Common myeloid progenitor, CD34-positive (primary cell): ENCODE measurements around the gene TUBA1A.
"Not testable (repeated sequence)": the region's sequence is repeated elsewhere in the genome, so short reads cannot be mapped to it uniquely, and the experiment has no call there.

ENCODE experiments used
- CTCF ChIA-PET: fragments of 350-600 bp; sonication (Branson Sonifier 250); formaldehyde crosslinking; loops from one replicate; lab custom pipeline; 2021; ENCODE audit warnings: antibody characterized with exemption; lab: Charles Lee
- POLR2A ChIA-PET: fragments of 350-600 bp; sonication (Branson Sonifier 250); formaldehyde crosslinking; loops from one replicate; lab custom pipeline; 2021; ENCODE audit warnings: antibody characterized with exemption; lab: Charles Lee
- DNase-seq, 3 donors: peaks; one replicate each; pipeline versions ENCODE4 v3.0.0 to v3.0.0-alpha.2; 2013
- H3K27ac ChIP-seq, 2 experiments: 1 replicate in 1 of 2; 2 replicates in 1 of 2; pipeline ENCODE4 v1.7.0; 2013; ENCODE audit warnings: inconsistent platforms in 2 of 2, low read length in 2 of 2, mild to moderate bottlenecking in 2 of 2, low read depth in 1 of 2, moderate library complexity in 1 of 2; ENCODE audit not compliant: severe bottlenecking in 2 of 2, insufficient read depth in 1 of 2, poor library complexity in 1 of 2
- H3K27me3 ChIP-seq, 5 experiments: replicated peaks in 2 of 5; 1 replicate in 3 of 5; 2 replicates in 2 of 5; pipeline versions ENCODE4 v1.6.1 to v1.7.0; 2013; ENCODE audit warnings: low read length in 4 of 5, mild to moderate bottlenecking in 2 of 5, moderate library complexity in 2 of 5, inconsistent platforms in 1 of 5; ENCODE audit not compliant: insufficient read depth in 5 of 5, control insufficient read depth in 4 of 5
- H3K36me3 ChIP-seq, 4 experiments: 1 replicate in 2 of 4; 2 replicates in 2 of 4; pipeline versions ENCODE4 v1.6.1 to v1.7.0; 2013; ENCODE audit warnings: low read length in 3 of 4, control low read depth in 1 of 4, mild to moderate bottlenecking in 1 of 4; ENCODE audit not compliant: control insufficient read depth in 4 of 4, insufficient read depth in 4 of 4
- H3K4me1 ChIP-seq, 4 experiments: 1 replicate in 3 of 4; 2 replicates in 1 of 4; pipeline versions ENCODE4 v1.6.1 to v1.7.1; 2013; ENCODE audit warnings: low read length in 3 of 4, mild to moderate bottlenecking in 3 of 4, control low read depth in 1 of 4, inconsistent platforms in 1 of 4, moderate library complexity in 1 of 4; ENCODE audit not compliant: control insufficient read depth in 4 of 4, insufficient read depth in 4 of 4; ENCODE audit errors: control extremely low read depth in 1 of 4
- H3K4me3 ChIP-seq, 7 experiments: 1 replicate in 4 of 7; 2 replicates in 3 of 7; pipeline versions ENCODE4 v1.5.1 to v1.7.0; 2013; ENCODE audit warnings: mild to moderate bottlenecking in 7 of 7, low read length in 6 of 7, moderate library complexity in 6 of 7, inconsistent platforms in 2 of 7, low read depth in 2 of 7, control low read depth in 1 of 7; ENCODE audit not compliant: insufficient read depth in 4 of 7, control insufficient read depth in 1 of 7; ENCODE audit errors: extremely low read depth in 1 of 7
- H3K9me3 ChIP-seq, 5 experiments: 1 replicate in 4 of 5; 2 replicates in 1 of 5; pipeline versions ENCODE4 v1.6.1 to v1.7.1; 2013; ENCODE audit warnings: low read length in 4 of 5, mild to moderate bottlenecking in 2 of 5, inconsistent platforms in 1 of 5, low read depth in 1 of 5, moderate library complexity in 1 of 5; ENCODE audit not compliant: control insufficient read depth in 4 of 5, insufficient read depth in 2 of 5; ENCODE audit errors: control extremely low read depth in 1 of 5
- whole genome bisulfite sequencing: methylation state at CpG from one replicate; pipeline ENCODE4 v1.1.5; 2013; ENCODE audit not compliant: insufficient coverage; 5-methylcytosine and 5-hydroxymethylcytosine counted together

The TUBA1A gene

DNA sequence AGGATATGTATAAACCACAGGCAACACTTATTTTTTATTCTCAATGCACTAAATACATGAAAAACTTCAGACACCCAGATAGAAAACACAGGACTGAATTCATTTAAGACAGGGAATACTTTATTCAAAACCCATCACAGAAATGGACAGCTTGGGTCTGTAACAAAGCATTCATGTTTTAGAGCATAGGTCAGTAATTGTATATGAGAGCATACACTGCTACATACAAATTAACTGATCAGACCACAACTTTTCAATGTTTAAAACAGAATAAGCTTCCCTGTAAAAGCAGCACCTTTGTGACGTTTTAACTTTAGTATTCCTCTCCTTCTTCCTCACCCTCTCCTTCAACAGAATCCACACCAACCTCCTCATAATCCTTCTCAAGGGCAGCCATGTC lies 4.2 kb downstream of the TUBA1A start:
- H3K9me3 ChIP-seq, H3K27ac ChIP-seq, H3K27me3 ChIP-seq, H3K4me3 ChIP-seq, CTCF ChIA-PET: not testable (repeated sequence)
- DNase-seq, result peak in 1 of 3 donors; percentile 13
- H3K36me3 ChIP-seq, result peaks cover 2 to 34% (median 20%) of the 10 kb centered on the region in 4 experiments
- no CpG with 5 or more reads among the region's 1 CpG for WGBS
- peaks cover 8 to 17% (median 12%) of the 10 kb centered on the region in 4 experiments for H3K4me1 ChIP-seq
- POLR2A ChIA-PET, result interaction anchor here (0.7 to 1.7 kb wide), 2 partner anchors 54 to 918 kb away, joined by 3 to 6 read pairs; partner anchors contain the start of gene TUBA1B

DNA sequence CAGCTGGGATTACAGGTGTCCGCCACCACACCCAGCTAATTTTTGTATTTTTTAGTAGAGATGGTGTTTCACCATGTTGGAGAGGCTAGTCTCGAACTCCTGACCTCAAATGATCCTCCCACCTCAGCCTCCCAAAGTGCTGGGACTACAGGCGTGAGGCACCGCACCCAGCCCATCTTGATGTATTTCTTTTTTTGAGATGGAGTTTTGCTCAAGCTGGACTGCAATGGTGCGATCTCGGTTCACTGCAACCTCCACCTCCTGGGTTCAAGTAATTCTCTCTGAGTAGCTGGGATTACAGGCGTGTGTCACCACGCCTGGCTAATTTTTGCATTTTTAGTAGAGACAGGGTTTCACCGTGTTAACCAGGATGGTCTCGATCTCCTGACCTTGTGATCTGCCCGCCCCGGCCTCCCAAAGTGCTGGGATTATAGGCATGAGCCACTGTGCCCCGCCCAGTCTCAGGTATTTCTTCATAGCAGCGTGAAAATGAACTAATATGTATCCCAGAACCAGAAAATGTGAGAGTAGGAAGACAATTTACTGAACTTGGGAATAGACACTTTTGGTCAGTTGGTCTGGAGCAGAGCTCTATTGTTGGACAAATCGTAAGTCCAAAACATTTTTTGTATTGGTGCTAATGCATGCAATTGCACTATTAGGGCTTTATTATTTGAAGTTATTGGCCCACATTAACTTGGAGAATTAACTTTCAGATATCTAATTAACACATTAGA lies 5.5 kb downstream of the TUBA1A start:
- peak in 2 of 3 donors; percentile 18 to 26 for DNase-seq
- not testable (repeated sequence) for H3K27me3 ChIP-seq, H3K4me3 ChIP-seq, H3K4me1 ChIP-seq, H3K9me3 ChIP-seq, H3K27ac ChIP-seq
- POLR2A ChIA-PET, result interaction anchor here (1.7 kb wide), 1 partner anchor 53 kb away, joined by 6 read pairs; the partner anchor contains the start of gene TUBA1B
- peaks cover 2 to 34% (median 20%) of the 10 kb centered on the region in 4 experiments for H3K36me3 ChIP-seq
- CTCF ChIA-PET, result interaction anchor here (1.4 kb wide), 1 partner anchor 10 kb away, joined by 3 read pairs; no protein-coding TSS in a partner anchor
- 98% methylated on average over 10 of the region's 15 CpGs for WGBS

DNA sequence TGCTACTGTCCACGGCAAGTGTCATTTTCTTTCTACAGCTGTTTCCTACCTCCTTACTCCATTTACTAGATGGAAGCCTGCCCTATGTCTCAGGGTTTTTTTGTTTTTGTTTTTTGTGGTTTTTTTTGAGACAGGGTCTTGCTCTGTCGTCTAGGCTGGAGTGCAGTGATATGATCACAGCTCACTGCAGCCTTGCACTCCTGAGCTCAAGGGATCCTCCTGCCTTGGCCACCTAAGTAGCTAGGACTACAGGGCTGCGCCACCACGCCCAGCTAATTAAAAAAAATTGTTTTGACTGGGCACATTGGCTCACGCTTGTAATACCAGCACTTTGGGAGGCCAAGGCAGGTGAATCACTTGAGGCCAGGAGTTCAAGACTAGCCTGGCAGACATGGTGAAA lies 14.7 kb downstream of the TUBA1A start:
- no peaks in the 10 kb centered on the region for H3K27me3 ChIP-seq
- no peak for DNase-seq
- H3K36me3 ChIP-seq, result no peaks in the 10 kb centered on the region
- H3K27ac ChIP-seq, result no peak overlapping the region
- WGBS, result 98% methylated on average over 4 of the region's 5 CpGs
- ChIA-PET CTCF (interaction anchor here (1.3 to 1.5 kb wide), 2 partner anchors 15 to 67 kb away, joined by 3 read pairs; no protein-coding TSS in a partner anchor), POLR2A (no interaction called here)
- no peak overlapping the region for H3K4me3 ChIP-seq
- H3K9me3 ChIP-seq, result peaks cover 0 to 2% (median 0%) of the 10 kb centered on the region in 5 experiments
- no peaks in the 10 kb centered on the region for H3K4me1 ChIP-seq

DNA sequence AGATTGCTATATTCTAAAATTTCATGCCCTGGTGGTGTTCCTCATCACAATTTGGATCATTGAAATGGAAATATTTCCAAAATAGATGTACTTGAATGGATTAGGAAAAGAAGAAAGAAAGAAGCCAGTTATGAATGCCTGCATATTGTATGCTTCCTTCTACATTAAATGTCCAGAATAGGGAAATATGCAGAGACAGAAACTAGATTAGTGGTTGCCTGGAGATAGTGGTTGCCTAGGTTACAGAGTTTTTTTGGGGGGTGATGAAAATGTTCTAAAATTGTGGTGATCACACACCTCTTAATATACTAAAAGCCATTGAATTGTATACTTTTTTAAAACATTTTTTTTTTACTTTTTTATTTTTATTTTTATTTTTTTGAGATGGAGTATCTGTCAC lies 18.0 kb downstream of the TUBA1A start:
- peak in 1 of 3 donors; percentile 15 for DNase-seq
- Histone ChIP-seq H3K27ac (no peak overlapping the region), H3K36me3 (no peaks in the 10 kb centered on the region), H3K4me3 (no peak overlapping the region), H3K27me3 (no peaks in the 10 kb centered on the region), H3K9me3 (no peaks in the 10 kb centered on the region), H3K4me1 (no peaks in the 10 kb centered on the region)
- ChIA-PET CTCF (no interaction called here), POLR2A (interaction anchor here (0.6 kb wide), 1 partner anchor 82 kb away, joined by 3 read pairs; no protein-coding TSS in a partner anchor)

DNA sequence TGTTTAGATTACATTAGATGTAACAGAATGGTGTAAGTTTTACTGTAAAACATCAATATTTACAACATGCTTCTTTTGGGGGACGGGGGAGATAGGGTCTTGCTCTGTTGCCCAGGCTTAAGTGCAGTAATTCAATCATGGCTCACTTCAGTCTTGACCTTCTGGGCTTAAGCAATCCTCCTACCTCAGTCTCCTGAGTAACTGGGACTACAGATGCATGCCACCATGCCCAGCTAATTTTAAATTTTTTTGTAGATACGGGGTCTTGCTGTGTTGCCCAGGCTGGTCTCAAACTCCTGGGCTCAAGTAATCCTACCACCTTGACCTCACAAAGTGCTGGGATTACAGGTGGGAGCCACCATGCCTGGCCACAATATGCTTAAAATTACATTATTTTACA lies 23.8 kb downstream of the TUBA1A start:
- no peaks in the 10 kb centered on the region for H3K36me3 ChIP-seq
- H3K4me1 ChIP-seq, result peaks cover 2 to 15% (median 4%) of the 10 kb centered on the region in 4 experiments
- ChIA-PET POLR2A (interaction anchor here (1.2 kb wide), 1 partner anchor 34 kb away, joined by 3 read pairs; the partner anchor contains the start of gene TUBA1B), CTCF (no interaction called here)
- H3K27ac ChIP-seq, result no peak overlapping the region
- no peak overlapping the region for H3K4me3 ChIP-seq
- no peaks in the 10 kb centered on the region for H3K27me3 ChIP-seq
- no CpG with 5 or more reads among the region's 2 CpGs for WGBS
- no peaks in the 10 kb centered on the region for H3K9me3 ChIP-seq
- DNase-seq, result no peak

DNA sequence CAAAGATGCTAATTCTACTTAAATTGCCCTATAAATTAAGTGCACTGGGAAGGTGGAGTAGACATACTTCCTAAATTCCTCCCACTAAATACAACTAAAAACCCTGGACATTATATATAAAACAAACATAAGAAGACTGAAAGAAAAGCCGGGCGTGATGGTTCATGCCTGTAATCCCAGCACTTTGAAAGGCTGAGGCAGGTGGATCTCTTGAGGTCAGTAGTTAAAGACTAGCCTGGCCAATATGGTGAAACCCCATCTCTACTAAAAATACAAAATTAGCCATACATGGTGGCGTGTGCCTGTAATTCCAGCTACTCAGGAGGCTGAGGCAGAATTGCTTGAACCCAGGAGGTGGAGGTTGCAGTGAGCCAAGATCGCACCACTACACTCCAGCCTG lies 27.0 kb downstream of the TUBA1A start:
- H3K27me3 ChIP-seq, H3K4me3 ChIP-seq, POLR2A ChIA-PET, H3K9me3 ChIP-seq, H3K36me3 ChIP-seq, DNase-seq: not testable (repeated sequence)
- CTCF ChIA-PET, result interaction anchor here (0.8 kb wide), 1 partner anchor 40 kb away, joined by 3 read pairs; no protein-coding TSS in a partner anchor
- WGBS, result 92% methylated on average over 2 of the region's 4 CpGs
- Histone ChIP-seq H3K27ac (peak overlapping the region in 1 of 2 experiments; percentile 1), H3K4me1 (peaks cover 2 to 15% (median 4%) of the 10 kb centered on the region in 4 experiments)
